ENCODE measurements around the gene LAMB2. TPM values are rescaled to one million over a fixed set of nuclear protein-coding genes. Genes with fewer than 3 reads are reported as not detected.

LAMB2 gene
- total RNA-seq, 2 donors from 2014 or later: 83.6 to 97.8 TPM

DNA sequence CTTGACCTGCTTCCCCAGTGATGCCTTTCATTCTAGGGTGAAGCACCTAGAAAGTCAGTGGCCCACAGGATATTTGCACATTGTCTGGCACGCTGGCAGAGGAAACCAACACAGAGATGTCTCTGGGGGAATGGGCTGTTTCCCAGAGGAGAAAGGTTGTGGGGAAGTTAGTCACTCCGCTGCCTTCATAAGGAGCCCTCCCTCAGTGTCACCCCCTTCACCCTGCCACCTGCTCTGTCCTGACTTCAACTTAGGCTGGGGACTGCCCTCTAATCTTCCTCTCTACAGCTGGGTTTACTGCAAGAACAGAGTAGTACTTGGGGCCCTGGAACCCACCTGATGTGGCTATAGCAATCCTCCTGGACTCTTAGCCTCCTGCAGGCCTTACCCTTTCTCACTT is 44.2 kb upstream of the LAMB2 start:
- Histone ChIP-seq H3K4me3 (ENCODE audit: low read length) (no peak overlapping the region), H3K9ac (ENCODE audit: extremely low read depth, low read length, poor library complexity, severe bottlenecking) (no peak overlapping the region), H3K4me1 (ENCODE audit: control insufficient read depth, insufficient read depth, low read length) (peaks cover 16% of the 10 kb centered on the region), H3K9me3 (ENCODE audit: control insufficient read depth, low read length) (no peaks in the 10 kb centered on the region), H3K27ac (ENCODE audit: low read depth, low read length) (no peak overlapping the region), H3K27me3 (ENCODE audit: control insufficient read depth, insufficient read depth, low read length, poor library complexity, severe bottlenecking) (no peaks in the 10 kb centered on the region), H3K36me3 (ENCODE audit: control insufficient read depth, insufficient read depth, low read length) (peaks cover 26% of the 10 kb centered on the region)
- Mint-ChIP-seq H3K4me1 (peaks cover 19% of the 10 kb centered on the region), H3K27ac (no peak overlapping the region), H3K4me3 (no peak overlapping the region), H3K9me3 (peaks cover 7% of the 10 kb centered on the region), H3K36me3 (ENCODE audit: low read depth) (peaks cover 11% of the 10 kb centered on the region), H3K27me3 (ENCODE audit: insufficient read depth) (peaks cover 16% of the 10 kb centered on the region)
- 80 to 88% methylated on average over 1 to 2 of the region's 2 CpGs for WGBS, 2 experiments (ENCODE audit: insufficient coverage in 1 of 2, insufficient read length in 1 of 2)
- TF ChIP-seq, protein P1, sequence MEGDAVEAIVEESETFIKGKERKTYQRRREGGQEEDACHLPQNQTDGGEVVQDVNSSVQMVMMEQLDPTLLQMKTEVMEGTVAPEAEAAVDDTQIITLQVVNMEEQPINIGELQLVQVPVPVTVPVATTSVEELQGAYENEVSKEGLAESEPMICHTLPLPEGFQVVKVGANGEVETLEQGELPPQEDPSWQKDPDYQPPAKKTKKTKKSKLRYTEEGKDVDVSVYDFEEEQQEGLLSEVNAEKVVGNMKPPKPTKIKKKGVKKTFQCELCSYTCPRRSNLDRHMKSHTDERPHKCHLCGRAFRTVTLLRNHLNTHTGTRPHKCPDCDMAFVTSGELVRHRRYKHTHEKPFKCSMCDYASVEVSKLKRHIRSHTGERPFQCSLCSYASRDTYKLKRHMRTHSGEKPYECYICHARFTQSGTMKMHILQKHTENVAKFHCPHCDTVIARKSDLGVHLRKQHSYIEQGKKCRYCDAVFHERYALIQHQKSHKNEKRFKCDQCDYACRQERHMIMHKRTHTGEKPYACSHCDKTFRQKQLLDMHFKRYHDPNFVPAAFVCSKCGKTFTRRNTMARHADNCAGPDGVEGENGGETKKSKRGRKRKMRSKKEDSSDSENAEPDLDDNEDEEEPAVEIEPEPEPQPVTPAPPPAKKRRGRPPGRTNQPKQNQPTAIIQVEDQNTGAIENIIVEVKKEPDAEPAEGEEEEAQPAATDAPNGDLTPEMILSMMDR (conservative IDR thresholded peaks at IDR 0.05): no peak
- DNase-seq: no peak

DNA sequence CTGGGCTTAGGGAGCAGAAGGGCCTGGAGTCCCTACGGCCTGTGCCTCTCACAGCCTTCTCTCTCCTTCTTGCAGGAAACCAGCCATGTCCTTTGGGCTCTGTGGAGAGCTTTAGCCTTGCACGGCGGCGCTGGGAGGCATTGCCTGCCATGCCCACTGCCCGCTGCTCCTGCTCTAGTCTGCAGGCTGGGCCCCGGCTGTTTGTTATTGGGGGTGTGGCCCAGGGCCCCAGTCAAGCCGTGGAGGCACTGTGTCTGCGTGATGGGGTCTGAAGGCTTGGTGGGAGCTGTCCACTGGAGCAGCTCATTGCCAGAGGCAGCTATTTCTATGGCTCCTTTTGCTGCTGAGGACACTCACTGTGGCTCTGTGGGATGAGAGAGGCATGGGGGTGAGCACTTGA is 42.7 kb upstream of the LAMB2 start:
- Mint-ChIP-seq H3K4me3 (no peak overlapping the region), H3K36me3 (ENCODE audit: low read depth) (peaks cover 11% of the 10 kb centered on the region), H3K4me1 (peaks cover 24% of the 10 kb centered on the region), H3K27ac (no peak overlapping the region), H3K9me3 (no peaks in the 10 kb centered on the region), H3K27me3 (ENCODE audit: insufficient read depth) (peaks cover 9% of the 10 kb centered on the region)
- no peaks in the 10 kb centered on the region for H3K27me3 ChIP-seq (ENCODE audit: control insufficient read depth, insufficient read depth, low read length, poor library complexity, severe bottlenecking)
- H3K4me1 ChIP-seq (ENCODE audit: control insufficient read depth, insufficient read depth, low read length): peaks cover 16% of the 10 kb centered on the region
- H3K4me3 ChIP-seq (ENCODE audit: low read length): no peak overlapping the region
- WGBS, 2 experiments (ENCODE audit: insufficient coverage in 1 of 2, insufficient read length in 1 of 2): 91 to 94% methylated on average over 4 to 8 of the region's 8 CpGs
- peaks cover 26% of the 10 kb centered on the region for H3K36me3 ChIP-seq (ENCODE audit: control insufficient read depth, insufficient read depth, low read length)
- DNase-seq: no peak
- no peaks in the 10 kb centered on the region for H3K9me3 ChIP-seq (ENCODE audit: control insufficient read depth, low read length)
- TF ChIP-seq, protein P1 (conservative IDR thresholded peaks at IDR 0.05): no peak
- no peak overlapping the region for H3K9ac ChIP-seq (ENCODE audit: extremely low read depth, low read length, poor library complexity, severe bottlenecking)
- no peak overlapping the region for H3K27ac ChIP-seq (ENCODE audit: low read depth, low read length)

DNA sequence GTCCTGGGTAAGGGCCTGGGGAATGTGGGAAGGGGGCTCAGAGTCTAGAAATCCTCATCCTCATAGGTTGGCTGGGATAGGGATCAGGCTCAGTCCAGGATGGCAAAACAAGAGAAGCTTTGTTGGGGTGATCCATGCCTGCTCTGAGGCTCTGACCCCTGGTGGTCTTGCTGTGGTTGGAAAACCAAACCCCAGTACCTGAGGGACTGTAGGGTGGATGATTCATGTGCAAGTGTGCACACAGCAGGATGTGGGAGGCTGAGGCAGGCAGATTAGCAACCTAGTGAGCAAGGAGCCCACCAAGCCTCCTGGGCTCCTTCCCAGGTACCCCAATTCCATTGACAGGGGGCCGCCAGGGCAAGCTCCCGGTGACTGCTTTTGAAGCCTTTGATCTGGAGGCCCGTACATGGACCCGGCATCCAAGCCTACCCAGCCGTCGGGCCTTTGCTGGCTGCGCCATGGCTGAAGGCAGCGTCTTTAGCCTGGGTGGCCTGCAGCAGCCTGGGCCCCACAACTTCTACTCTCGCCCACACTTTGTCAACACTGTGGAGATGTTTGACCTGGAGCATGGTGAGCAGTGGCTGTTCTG is 41.6 kb upstream of the LAMB2 start:
- no peak overlapping the region for H3K9ac ChIP-seq (ENCODE audit: extremely low read depth, low read length, poor library complexity, severe bottlenecking)
- Mint-ChIP-seq H3K27ac (peak overlapping the region; percentile 93), H3K4me1 (peaks cover 24% of the 10 kb centered on the region)

More for the DNA sequence above, 41.6 kb upstream of the LAMB2 start:
- H3K9me3 ChIP-seq (ENCODE audit: control insufficient read depth, low read length): no peaks in the 10 kb centered on the region
- H3K4me1 ChIP-seq (ENCODE audit: control insufficient read depth, insufficient read depth, low read length): peaks cover 16% of the 10 kb centered on the region
- WGBS, 2 experiments (ENCODE audit: insufficient coverage in 1 of 2, insufficient read length in 1 of 2): 90 to 95% methylated on average over 7 to 9 of the region's 9 CpGs
- H3K36me3 ChIP-seq (ENCODE audit: control insufficient read depth, insufficient read depth, low read length): peaks cover 26% of the 10 kb centered on the region
- no peaks in the 10 kb centered on the region for H3K27me3 ChIP-seq (ENCODE audit: control insufficient read depth, insufficient read depth, low read length, poor library complexity, severe bottlenecking)
- peak overlapping the region; percentile 94 for H3K4me3 ChIP-seq (ENCODE audit: low read length)
- no peaks in the 10 kb centered on the region for H3K9me3 Mint-ChIP-seq
- H3K36me3 Mint-ChIP-seq (ENCODE audit: low read depth): peaks cover 11% of the 10 kb centered on the region
- H3K27me3 Mint-ChIP-seq (ENCODE audit: insufficient read depth): peaks cover 10% of the 10 kb centered on the region
- peak overlapping the region; percentile 98 for H3K27ac ChIP-seq (ENCODE audit: low read depth, low read length)
- TF ChIP-seq, protein P1 (conservative IDR thresholded peaks at IDR 0.05): no peak
- no peak for DNase-seq
- no peak overlapping the region for H3K4me3 Mint-ChIP-seq

All from endodermal cell (in vitro differentiated cells).